CD14-positive monocyte (primary cell): ENCODE results near the gene BEX5. TPM values are rescaled to one million over a fixed set of nuclear protein-coding genes. Genes with fewer than 3 reads are reported as not detected.

Source experiments
- DNase-seq, 3 donors: peaks; one replicate each; pipeline ENCODE4 v3.0.0-alpha.2; 2011 to 2022
- H2AFZ ChIP-seq: 2 replicates; pipeline ENCODE4 v1.6.0; 2012; ENCODE audit warnings: mild to moderate bottlenecking, low read depth, low read length, inconsistent platforms; ENCODE audit not compliant: insufficient read depth, poor library complexity, severe bottlenecking
- H3K27ac ChIP-seq, 2 donors: 1 replicate in 1 of 2; 2 replicates in 1 of 2; pipeline ENCODE4 v1.5.1; 2012 to 2013; ENCODE audit warnings: low read length in 2 of 2, control low read depth in 1 of 2, inconsistent platforms in 1 of 2, low read depth in 1 of 2, mild to moderate bottlenecking in 1 of 2
- H3K27me3 ChIP-seq, 2 donors: one replicate each; pipeline versions ENCODE4 v1.6.0 to v1.6.1; 2011 to 2013; ENCODE audit warnings: low read length in 2 of 2; ENCODE audit not compliant: control insufficient read depth in 2 of 2, insufficient read depth in 2 of 2
- H3K36me3 ChIP-seq, 2 donors: replicated peaks in 1 of 2; 1 replicate in 1 of 2; 2 replicates in 1 of 2; pipeline versions ENCODE4 v1.5.1 to v1.6.1; 2012 to 2013; ENCODE audit warnings: low read length in 2 of 2, control low read depth in 1 of 2, inconsistent platforms in 1 of 2, mild to moderate bottlenecking in 1 of 2; ENCODE audit not compliant: insufficient read depth in 2 of 2, control insufficient read depth in 1 of 2
- H3K4me1 ChIP-seq, 2 donors: 1 replicate in 1 of 2; 2 replicates in 1 of 2; pipeline versions ENCODE4 v1.5.1 to v1.6.1; 2012 to 2013; ENCODE audit warnings: low read length in 2 of 2, control low read depth in 1 of 2, inconsistent platforms in 1 of 2, mild to moderate bottlenecking in 1 of 2, moderate library complexity in 1 of 2; ENCODE audit not compliant: insufficient read depth in 2 of 2, control insufficient read depth in 1 of 2
- H3K4me2 ChIP-seq: replicated peaks from 2 replicates; pipeline ENCODE3; 2012; ENCODE audit warnings: low read length, moderate library complexity, mild to moderate bottlenecking; ENCODE audit not compliant: poor library complexity, severe bottlenecking; ENCODE audit errors: extremely low read depth
- H3K4me3 ChIP-seq, 3 experiments: fragments of 200-600 bp in 1 of 3; sonication (generic) in 1 of 3; replicated peaks in 1 of 3; 1 replicate in 2 of 3; 2 replicates in 1 of 3; pipeline ENCODE4 v1.5.1; 2011 to 2013; ENCODE audit warnings: low read length in 3 of 3, mild to moderate bottlenecking in 3 of 3, control low read depth in 2 of 3, low read depth in 2 of 3, inconsistent platforms in 1 of 3, moderate library complexity in 1 of 3
- H3K79me2 ChIP-seq: 2 replicates; pipeline ENCODE4 v1.6.0; 2012; ENCODE audit warnings: mild to moderate bottlenecking, control low read depth, inconsistent platforms, low read length, moderate library complexity; ENCODE audit not compliant: insufficient read depth
- H3K9ac ChIP-seq: 2 replicates; pipeline ENCODE4 v1.6.0; 2017; ENCODE audit warnings: low read length, mild to moderate bottlenecking; ENCODE audit not compliant: insufficient read depth, poor library complexity, severe bottlenecking
- H3K9me3 ChIP-seq, 2 donors: replicated peaks in 1 of 2; 1 replicate in 1 of 2; 2 replicates in 1 of 2; pipeline versions ENCODE4 v1.5.1 to v1.6.1; 2012 to 2013; ENCODE audit warnings: low read length in 2 of 2, control low read depth in 1 of 2; ENCODE audit not compliant: control insufficient read depth in 1 of 2, insufficient read depth in 1 of 2
- H4K20me1 ChIP-seq: 2 replicates; pipeline ENCODE4 v1.6.0; 2012; ENCODE audit warnings: mild to moderate bottlenecking, low read length, control low read depth, moderate library complexity; ENCODE audit not compliant: insufficient read depth
- H3K27ac Mint-ChIP-seq, 7 donors: one replicate each; pipeline ENCODE4 v1.8.0; 2020; ENCODE audit warnings: mild to moderate bottlenecking in 7 of 7, mixed read lengths in 7 of 7, moderate library complexity in 6 of 7, inconsistent platforms in 2 of 7
- H3K27me3 Mint-ChIP-seq, 3 donors: one replicate each; pipeline ENCODE4 v1.8.0; 2021 to 2022; ENCODE audit warnings: low read depth in 3 of 3, mild to moderate bottlenecking in 3 of 3, mixed read lengths in 3 of 3, moderate library complexity in 3 of 3, inconsistent platforms in 1 of 3
- H3K36me3 Mint-ChIP-seq, 2 donors: one replicate each; pipeline ENCODE4 v1.8.0; 2020; ENCODE audit warnings: mixed read lengths in 2 of 2, inconsistent platforms in 1 of 2, mild to moderate bottlenecking in 1 of 2
- H3K4me1 Mint-ChIP-seq: one replicate; pipeline ENCODE4 v1.8.0; 2020; ENCODE audit warnings: mild to moderate bottlenecking, mixed read lengths
- H3K4me3 Mint-ChIP-seq, 2 donors: one replicate each; pipeline ENCODE4 v1.8.0; 2020; ENCODE audit warnings: mild to moderate bottlenecking in 2 of 2, mixed read lengths in 2 of 2, moderate library complexity in 1 of 2
- H3K9me3 Mint-ChIP-seq, 7 donors: one replicate each; pipeline ENCODE4 v1.8.0; 2020 to 2022; ENCODE audit warnings: mixed read lengths in 7 of 7, mild to moderate bottlenecking in 6 of 7, moderate library complexity in 6 of 7, inconsistent platforms in 2 of 7
- WGBS: methylation state at CpG from one replicate; pipeline ENCODE4 v1.1.5; 2013; ENCODE audit warnings: missing lambda C conversion rate; ENCODE audit not compliant: insufficient coverage; 5-methylcytosine and 5-hydroxymethylcytosine counted together
- intact Hi-C, 2 donors: fragments of 100-400 bp; cut with micrococcal nuclease; formaldehyde crosslinking; loops; one replicate each; pipeline versions ENCODE4 v1.15.0 to v1.15.1; 2023
- polyA plus RNA-seq, 3 donors: library from polyadenylated mRNA; depleted of rRNA in 1 of 3; unstranded in 2 of 3; stranded (reverse) in 1 of 3; fragments of 300-500 nt in 2 of 3; fragments of >200 nt in 1 of 3; fragmentation: Illumina TruSeq in 2 of 3; gene quantifications; 1 replicate in 2 of 3; 2 replicates in 1 of 3; pipeline ENCODE4 v1.2.3, GENCODE V29; 2012 to 2021
- TF ChIP-seq, protein P1 (sequence below): fragments of 200-600 bp; IDR thresholded peaks from one replicate; pipeline ENCODE4 v1.8.0; 2022; ENCODE audit warnings: antibody characterized with exemption, mild to moderate bottlenecking

The BEX5 gene
- polyA plus RNA-seq, 3 donors, result 0.24 TPM; not detected in 2

GRCh38 chrX:102115748-102116147, 40.0 kb downstream of the BEX5 start:
- H3K27me3 Mint-ChIP-seq, result peaks cover 0 to 3% (median 0%) of the 10 kb centered on the region in 3 donors
- H3K27ac Mint-ChIP-seq, result no peak overlapping the region
- H3K9me3 Mint-ChIP-seq, result peaks cover 0 to 10% (median 5%) of the 10 kb centered on the region in 7 donors
- Histone ChIP-seq H3K4me3 (no peak overlapping the region), H3K27ac (no peak overlapping the region), H3K79me2 (no peaks in the 10 kb centered on the region), H3K4me2 (no peak overlapping the region), H3K27me3 (no peaks in the 10 kb centered on the region), H3K4me1 (no peaks in the 10 kb centered on the region), H2AFZ (no peak overlapping the region), H3K36me3 (no peaks in the 10 kb centered on the region), H3K9ac (no peak overlapping the region), H3K9me3 (peaks cover 0 to 5% of the 10 kb centered on the region in 2 donors), H4K20me1 (no peaks in the 10 kb centered on the region)
- H3K36me3 Mint-ChIP-seq, result no peaks in the 10 kb centered on the region
- no peaks in the 10 kb centered on the region for H3K4me1 Mint-ChIP-seq
- DNase-seq, result no peak
- intact Hi-C loops, result no loop called here
- H3K4me3 Mint-ChIP-seq, result no peak overlapping the region
- WGBS, result no CpG with 5 or more reads among the region's 2 CpGs
- TF ChIP-seq, protein P1, sequence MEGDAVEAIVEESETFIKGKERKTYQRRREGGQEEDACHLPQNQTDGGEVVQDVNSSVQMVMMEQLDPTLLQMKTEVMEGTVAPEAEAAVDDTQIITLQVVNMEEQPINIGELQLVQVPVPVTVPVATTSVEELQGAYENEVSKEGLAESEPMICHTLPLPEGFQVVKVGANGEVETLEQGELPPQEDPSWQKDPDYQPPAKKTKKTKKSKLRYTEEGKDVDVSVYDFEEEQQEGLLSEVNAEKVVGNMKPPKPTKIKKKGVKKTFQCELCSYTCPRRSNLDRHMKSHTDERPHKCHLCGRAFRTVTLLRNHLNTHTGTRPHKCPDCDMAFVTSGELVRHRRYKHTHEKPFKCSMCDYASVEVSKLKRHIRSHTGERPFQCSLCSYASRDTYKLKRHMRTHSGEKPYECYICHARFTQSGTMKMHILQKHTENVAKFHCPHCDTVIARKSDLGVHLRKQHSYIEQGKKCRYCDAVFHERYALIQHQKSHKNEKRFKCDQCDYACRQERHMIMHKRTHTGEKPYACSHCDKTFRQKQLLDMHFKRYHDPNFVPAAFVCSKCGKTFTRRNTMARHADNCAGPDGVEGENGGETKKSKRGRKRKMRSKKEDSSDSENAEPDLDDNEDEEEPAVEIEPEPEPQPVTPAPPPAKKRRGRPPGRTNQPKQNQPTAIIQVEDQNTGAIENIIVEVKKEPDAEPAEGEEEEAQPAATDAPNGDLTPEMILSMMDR, result no peak

- DNase-seq, result no peak
- H3K27me3 ChIP-seq, result no peaks in the 10 kb centered on the region
- no peaks in the 10 kb centered on the region for H4K20me1 ChIP-seq
- 92% methylated on average over 2 of the region's 4 CpGs for WGBS
- no peaks in the 10 kb centered on the region for H3K36me3 ChIP-seq
- Mint-ChIP-seq H3K27ac (no peak overlapping the region), H3K9me3 (peaks cover 0 to 11% (median 5%) of the 10 kb centered on the region in 7 donors), H3K4me1 (no peaks in the 10 kb centered on the region), H3K36me3 (no peaks in the 10 kb centered on the region), H3K27me3 (peaks cover 0 to 3% (median 0%) of the 10 kb centered on the region in 3 donors), H3K4me3 (no peak overlapping the region)
- no peaks in the 10 kb centered on the region for H3K79me2 ChIP-seq
- no peak overlapping the region for H3K4me2 ChIP-seq
- TF ChIP-seq, protein P1, result no peak
- no peak overlapping the region for H2AFZ ChIP-seq
- no peaks in the 10 kb centered on the region for H3K4me1 ChIP-seq
- peaks cover 0 to 5% of the 10 kb centered on the region in 2 donors for H3K9me3 ChIP-seq
- no peak overlapping the region for H3K27ac ChIP-seq
- intact Hi-C loops, result no loop called here
- no peak overlapping the region for H3K9ac ChIP-seq
- no peak overlapping the region for H3K4me3 ChIP-seq
These were observed 42.4 kb downstream of the BEX5 start for GRCh38 chrX:102113367-102113766.

Other genes with a start within 250 kb of the BEX5 start
- 10 to 100 TPM in 1 of 3 donors, under 1 TPM in 2; 0.56 to 10.5 (median 0.65) TPM for gene ZMAT1, start 223.9 kb downstream of the BEX5 start, polyA plus RNA-seq
- not detected for gene TCEAL2, start 30.3 kb downstream of the BEX5 start, polyA plus RNA-seq
- gene TCEAL6, start 13.5 kb downstream of the BEX5 start, polyA plus RNA-seq, result not detected
- not detected for gene TCP11X1, start 59.3 kb upstream of the BEX5 start, polyA plus RNA-seq
- not detected for gene NXF2, start 91.2 kb upstream of the BEX5 start, polyA plus RNA-seq